T-helper 2 cell (primary cell): ENCODE data around the gene KCTD13.
A peak's percentile ranks its signal among the peaks of the same experiment; 100 is the strongest.
"Not testable (repeated sequence)": the region's sequence is repeated elsewhere in the genome, so short reads cannot be mapped to it uniquely, and the experiment has no call there.

Source experiments
- DNase-seq, 5 experiments: peaks; one replicate each; pipeline versions ENCODE4 v3.0.0 to v3.0.0-alpha.2; 2012 to 2022
- total RNA-seq, 2 donors: gene quantifications; one replicate each; lab custom pipeline; 2026; lab: John Stamatoyannopoulos, UW

KCTD13 gene
- total RNA-seq: 16.8 to 18.0 reads per million in 2 donors

- peak; percentile 77 to 87 (median 82) for DNase-seq
These were observed at the start of gene KCTD13 for GRCh38 chr16:29925781-29926710. KCTD13 (minus strand) TSS chr16:29926226; CDS start chr16:29926033, 193 bp downstream.

DNA sequence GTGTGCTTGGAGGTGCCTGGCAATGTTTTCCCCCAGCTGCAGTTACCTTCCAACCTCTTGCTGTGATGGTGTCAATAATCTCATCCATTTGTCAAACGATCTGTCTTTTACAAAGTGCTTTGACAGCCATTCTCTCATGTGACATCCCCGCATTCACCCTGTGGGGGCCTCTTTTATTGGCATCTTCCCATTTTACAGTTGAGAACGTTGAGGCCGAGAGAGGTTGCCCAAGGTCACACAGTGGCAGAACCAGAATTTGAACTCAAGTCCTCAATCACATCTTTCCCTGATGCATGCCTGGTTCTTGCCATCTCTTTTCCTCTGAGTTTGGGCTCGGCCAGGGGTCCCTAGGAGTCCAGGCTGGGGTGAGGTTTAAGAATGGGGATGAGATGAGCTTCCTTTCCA, 49.1 kb upstream of the KCTD13 start:
- DNase-seq: peak in 1 of 5 experiments; percentile 25

- DNase-seq: peak in 1 of 5 experiments; percentile 49
These were observed 48.5 kb upstream of the KCTD13 start for GRCh38 chr16:29974291-29975133.

GRCh38 chr16:29973384-29974246, 47.6 kb upstream of the KCTD13 start, which contains the start of gene TAOK2:
TAOK2 (plus strand) TSS chr16:29973868; CDS start chr16:29977773, 3,905 bp downstream.
- peak; percentile 83 to 97 (median 93) for DNase-seq

GRCh38 chr16:29972992-29973383, 47.0 kb upstream of the KCTD13 start:
- DNase-seq: no peak

DNA sequence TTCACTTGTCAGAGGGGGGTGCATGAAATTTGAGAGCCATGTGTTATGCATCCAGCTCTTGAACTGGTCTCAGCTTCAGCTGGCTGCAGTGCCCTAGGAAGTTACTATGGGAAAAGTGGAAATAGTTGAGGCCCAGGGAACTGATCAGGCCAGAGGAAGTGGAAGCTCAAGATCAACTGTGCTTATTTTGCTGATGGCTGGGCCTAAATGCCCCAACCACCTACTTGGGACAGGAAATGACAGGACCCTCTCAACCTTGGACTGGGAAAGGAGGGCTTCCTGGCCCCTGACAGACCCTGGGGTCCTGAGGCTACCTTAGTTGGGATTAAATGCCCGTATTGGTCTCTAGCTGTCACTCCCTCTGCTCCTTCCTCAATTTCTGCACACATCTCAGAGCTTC, 46.5 kb upstream of the KCTD13 start:
- DNase-seq: no peak

DNA sequence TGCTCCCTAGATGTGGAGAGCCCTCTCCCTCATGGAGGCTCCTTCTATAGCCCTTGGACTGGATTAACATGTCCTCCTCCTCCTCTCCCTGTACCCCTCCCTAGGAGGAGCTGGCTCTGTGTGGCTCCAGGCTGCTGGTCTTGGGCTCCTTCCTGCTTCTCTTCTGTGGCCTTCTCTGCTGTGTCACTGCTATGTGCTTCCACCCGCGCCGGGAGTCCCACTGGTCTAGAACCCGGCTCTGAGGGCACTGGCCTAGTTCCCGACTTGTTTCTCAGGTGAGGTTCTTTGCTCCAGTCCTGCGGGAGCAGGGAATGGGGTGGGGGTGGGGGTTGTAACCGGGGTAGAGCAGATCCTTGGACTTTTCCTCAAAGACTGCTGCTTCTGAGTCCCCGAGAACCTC, 45.3 kb upstream of the KCTD13 start:
- no peak for DNase-seq

GRCh38 chr16:29968205-29968604, 42.2 kb upstream of the KCTD13 start:
- DNase-seq: no peak

DNA sequence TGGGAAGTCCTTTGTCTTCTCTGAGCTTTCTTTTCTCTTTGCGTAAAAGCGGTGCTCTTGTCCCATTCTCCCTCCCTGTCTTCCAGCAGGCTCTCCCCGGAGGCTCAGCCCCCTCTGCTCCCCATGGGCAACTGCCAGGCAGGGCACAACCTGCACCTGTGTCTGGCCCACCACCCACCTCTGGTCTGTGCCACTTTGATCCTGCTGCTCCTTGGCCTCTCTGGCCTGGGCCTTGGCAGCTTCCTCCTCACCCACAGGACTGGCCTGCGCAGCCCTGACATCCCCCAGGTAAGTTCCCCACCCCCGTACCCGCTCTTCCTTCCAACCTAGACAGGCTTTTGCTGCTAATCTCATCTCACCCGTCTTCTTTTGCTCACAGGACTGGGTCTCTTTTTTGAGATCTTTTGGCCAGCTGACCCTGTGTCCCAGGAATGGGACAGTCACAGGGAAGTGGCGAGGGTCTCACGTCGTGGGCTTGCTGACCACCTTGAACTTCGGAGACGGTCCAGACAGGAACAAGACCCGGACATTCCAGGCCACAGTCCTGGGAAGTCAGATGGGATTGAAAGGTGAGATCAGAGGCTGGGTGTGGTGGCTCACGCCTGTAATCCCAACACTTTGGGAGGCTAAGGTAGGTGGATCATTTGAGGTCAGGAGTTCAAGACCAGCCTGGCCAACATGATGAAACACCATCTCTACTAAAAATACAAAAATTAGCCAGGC, 37.2 kb upstream of the KCTD13 start:
- DNase-seq: no peak

GRCh38 chr16:29962344-29962994, 36.4 kb upstream of the KCTD13 start:
- DNase-seq: no peak

GRCh38 chr16:29961479-29962343, 35.7 kb upstream of the KCTD13 start, which contains the start of gene TMEM219:
TMEM219 (plus strand) TSS chr16:29962079; CDS start chr16:29963144, 1,065 bp downstream.
- peak; percentile 88 to 93 (median 90) for DNase-seq

GRCh38 chr16:29961127-29961478, 35.1 kb upstream of the KCTD13 start:
- no peak for DNase-seq

GRCh38 chr16:29959821-29960220, 33.8 kb upstream of the KCTD13 start:
- DNase-seq: not testable (repeated sequence)

GRCh38 chr16:29959293-29959692, 33.3 kb upstream of the KCTD13 start:
- no peak for DNase-seq

DNA sequence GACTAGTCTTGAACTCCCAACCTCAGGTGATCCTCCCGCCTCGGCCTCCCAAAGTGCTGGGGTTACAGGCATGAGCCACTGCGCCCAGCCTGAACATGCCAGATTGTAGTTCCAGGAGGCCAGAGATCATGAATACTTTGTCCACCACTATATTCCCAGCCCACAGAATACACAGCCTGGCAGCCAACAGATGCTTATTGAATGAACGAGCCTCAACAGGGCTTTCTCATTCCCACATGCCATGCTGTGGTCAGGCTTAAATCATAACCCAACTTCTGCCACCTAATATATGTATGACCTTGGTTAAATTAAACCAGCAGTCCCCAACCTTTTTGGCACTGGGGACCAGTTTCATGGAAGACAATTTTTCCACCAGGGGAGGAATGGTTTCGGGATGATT, 32.7 kb upstream of the KCTD13 start:
- DNase-seq: no peak

GRCh38 chr16:29951625-29952365, 25.8 kb upstream of the KCTD13 start:
- no peak for DNase-seq

DNA sequence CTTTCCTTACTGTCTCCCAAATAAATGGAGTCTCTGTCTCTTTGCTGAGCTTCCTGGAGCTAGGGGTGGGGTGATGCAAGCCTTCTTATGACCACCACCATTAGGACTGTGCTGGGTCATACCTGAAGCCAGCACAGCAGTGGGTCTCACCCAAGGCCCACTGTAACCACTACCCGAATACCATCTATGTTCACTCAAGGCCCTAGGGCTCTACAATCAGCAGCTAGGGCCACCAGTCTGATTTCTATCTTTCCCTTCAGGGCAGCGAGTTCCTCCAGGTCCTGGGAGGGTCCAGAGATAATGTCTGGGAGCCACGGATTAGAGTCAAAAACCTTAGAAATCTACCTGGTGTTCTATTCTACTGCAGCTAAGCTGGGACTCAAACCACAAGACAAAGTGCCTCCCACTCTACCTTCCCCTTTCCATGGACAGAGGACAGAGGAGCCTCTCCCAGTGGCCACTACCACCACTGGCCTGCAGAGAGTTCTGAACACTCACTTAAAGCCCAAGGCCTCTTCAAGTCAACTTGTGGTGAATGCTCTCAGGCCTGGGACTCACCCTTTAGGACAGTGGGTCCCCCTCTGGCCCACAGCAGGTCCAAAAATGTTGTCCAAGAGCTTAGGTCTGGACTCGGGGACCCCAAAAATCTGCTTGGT, 24.9 kb upstream of the KCTD13 start:
- DNase-seq: no peak

GRCh38 chr16:29947897-29948296, 21.9 kb upstream of the KCTD13 start:
- DNase-seq: no peak
